HepG2 (cell line): Measurements from ENCODE around the gene DCPS. TPM values are rescaled to one million over a fixed set of nuclear protein-coding genes. Genes with fewer than 3 reads are reported as not detected.

Source experiments
- ELF4 ChIP-seq: sonication (generic); formaldehyde crosslinking; IDR thresholded peaks from 2 replicates; pipeline ENCODE4 v1.5.0; 2020; ENCODE audit warnings: missing genetic modification reagents, mild to moderate bottlenecking, moderate library complexity, borderline replicate concordance
- FOXP4 ChIP-seq: sonication (generic); formaldehyde crosslinking; IDR thresholded peaks from 2 replicates; pipeline ENCODE4 v1.4.0; 2020; ENCODE audit warnings: missing genetic modification reagents
- HNRNPLL ChIP-seq: fragments of 200-400 bp; formaldehyde crosslinking; IDR thresholded peaks from 2 replicates; pipeline ENCODE4 v1.6.1; 2017; ENCODE audit warnings: mild to moderate bottlenecking, low read depth, low read length; ENCODE audit not compliant: poor library complexity, severe bottlenecking
- KLF13 ChIP-seq: sonication (generic); formaldehyde crosslinking; IDR thresholded peaks from 2 replicates; pipeline ENCODE4 v1.4.0; 2020; ENCODE audit warnings: mild to moderate bottlenecking, missing genetic modification reagents
- MTERF4 ChIP-seq: sonication (generic); formaldehyde crosslinking; IDR thresholded peaks from 2 replicates; pipeline ENCODE4 v1.8.0; 2023; ENCODE audit warnings: mild to moderate bottlenecking, missing genetic modification reagents
- MXD4 ChIP-seq: IDR thresholded peaks from 2 replicates; pipeline ENCODE4 v1.6.1; 2016; ENCODE audit warnings: mild to moderate bottlenecking, missing biosample characterization, missing genetic modification reagents
- POLR2A ChIP-seq, 2 experiments: IDR thresholded peaks; 2 replicates each; pipeline ENCODE4 v1.6.1; 2011; ENCODE audit warnings: low read depth in 2 of 2, low read length in 2 of 2, mild to moderate bottlenecking in 1 of 2, moderate library complexity in 1 of 2; ENCODE audit not compliant: insufficient read depth in 1 of 2
- RBM22 ChIP-seq: fragments of 200-400 bp; formaldehyde crosslinking; optimal IDR thresholded peaks from 2 replicates; pipeline ENCODE3; 2017; ENCODE audit warnings: mild to moderate bottlenecking, low read length, moderate library complexity
- RNF219 ChIP-seq: sonication (generic); formaldehyde crosslinking; IDR thresholded peaks from 2 replicates; pipeline ENCODE4 v1.5.0; 2020; ENCODE audit warnings: mild to moderate bottlenecking, missing genetic modification reagents
- ZFAT ChIP-seq: sonication (generic); formaldehyde crosslinking; conservative IDR thresholded peaks from 2 replicates; pipeline ENCODE4 v1.8.1; 2023; ENCODE audit warnings: missing genetic modification reagents, inconsistent platforms
- ZKSCAN5 ChIP-seq: sonication (generic); formaldehyde crosslinking; IDR thresholded peaks from 2 replicates; pipeline ENCODE4 v1.5.1; 2020; ENCODE audit warnings: mild to moderate bottlenecking, missing genetic modification reagents
- ZNF512 ChIP-seq: sonication (generic); formaldehyde crosslinking; IDR thresholded peaks from 2 replicates; pipeline ENCODE4 v1.4.0; 2020; ENCODE audit warnings: mild to moderate bottlenecking, missing genetic modification reagents
- ZNF605 ChIP-seq: sonication (generic); formaldehyde crosslinking; IDR thresholded peaks from 2 replicates; pipeline ENCODE4 v1.8.0; 2022; ENCODE audit warnings: mild to moderate bottlenecking, missing genetic modification reagents
- ZNF614 ChIP-seq: IDR thresholded peaks from 2 replicates; pipeline ENCODE4 v1.6.1; 2018; ENCODE audit warnings: missing biosample characterization, missing genetic modification reagents, inconsistent platforms, borderline replicate concordance
- ZNF709 ChIP-seq: sonication (generic); formaldehyde crosslinking; IDR thresholded peaks from 2 replicates; pipeline ENCODE4 v1.5.0; 2020; ENCODE audit warnings: mild to moderate bottlenecking, missing genetic modification reagents
- ZSCAN20 ChIP-seq: sonication (generic); formaldehyde crosslinking; IDR thresholded peaks from 2 replicates; pipeline ENCODE4 v1.4.0; 2020; ENCODE audit warnings: missing genetic modification reagents, mild to moderate bottlenecking, borderline replicate concordance
- polyA plus RNA-seq, 8 experiments: library from polyadenylated mRNA; depleted of rRNA in 3 of 8; stranded (reverse) in 7 of 8; unstranded in 1 of 8; fragments of >200 nt; fragmentation: Illumina TruSeq in 4 of 8; extraction: Trizol in 4 of 8; gene quantifications; 2 replicates each; pipeline versions ENCODE4 v1.2.1 to v1.2.3, GENCODE V29; 2011 to 2016; ENCODE audit warnings: low read depth in 4 of 8, missing spikeins in 1 of 8, mixed read lengths in 1 of 8; ENCODE audit not compliant: insufficient read depth in 1 of 8
- total RNA-seq, 5 experiments: library from RNA; depleted of rRNA; stranded (reverse); fragments of >200 nt; fragmentation: Illumina TruSeq; extraction: Trizol; gene quantifications; 2 replicates each; pipeline ENCODE4 v1.2.3, GENCODE V29; 2016; ENCODE audit warnings: low read depth in 1 of 5
- TF ChIP-seq, protein P1 (sequence below): sonication (generic); formaldehyde crosslinking; IDR thresholded peaks from 2 replicates; pipeline ENCODE4 v1.9.0; 2022; ENCODE audit warnings: low read depth, missing genetic modification reagents
- TF ChIP-seq, protein P2 (sequence below): sonication (generic); formaldehyde crosslinking; IDR thresholded peaks from 2 replicates; pipeline ENCODE4 v1.5.1; 2020; ENCODE audit warnings: mild to moderate bottlenecking, moderate library complexity, missing genetic modification reagents

DCPS gene
- total and polyA plus RNA-seq, 2 of the 13 experiments (the other 11 are each of a cell fraction or from before 2014, with no cell fraction given): 21.9 to 22.5 TPM

GRCh38 chr11:126354631-126355323, 50.9 kb downstream of the DCPS start (continued):
- TF ChIP-seq RNF219 (CRISPR knock-in tag): no peak
- TF ChIP-seq, protein P1, sequence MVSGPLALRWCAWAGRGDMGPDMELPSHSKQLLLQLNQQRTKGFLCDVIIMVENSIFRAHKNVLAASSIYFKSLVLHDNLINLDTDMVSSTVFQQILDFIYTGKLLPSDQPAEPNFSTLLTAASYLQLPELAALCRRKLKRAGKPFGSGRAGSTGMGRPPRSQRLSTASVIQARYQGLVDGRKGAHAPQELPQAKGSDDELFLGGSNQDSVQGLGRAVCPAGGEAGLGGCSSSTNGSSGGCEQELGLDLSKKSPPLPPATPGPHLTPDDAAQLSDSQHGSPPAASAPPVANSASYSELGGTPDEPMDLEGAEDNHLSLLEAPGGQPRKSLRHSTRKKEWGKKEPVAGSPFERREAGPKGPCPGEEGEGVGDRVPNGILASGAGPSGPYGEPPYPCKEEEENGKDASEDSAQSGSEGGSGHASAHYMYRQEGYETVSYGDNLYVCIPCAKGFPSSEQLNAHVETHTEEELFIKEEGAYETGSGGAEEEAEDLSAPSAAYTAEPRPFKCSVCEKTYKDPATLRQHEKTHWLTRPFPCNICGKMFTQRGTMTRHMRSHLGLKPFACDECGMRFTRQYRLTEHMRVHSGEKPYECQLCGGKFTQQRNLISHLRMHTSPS: no peak
- TF ChIP-seq MTERF4 (CRISPR knock-in tag): 0 out of 2 replicates have a peak, but pooled peaks have one; percentile 51
- peak; percentile 47; the same call in 1 of the 2 replicates for TF ChIP-seq ZNF709
- TF ChIP-seq ELF4 (CRISPR knock-in tag): no peak
- TF ChIP-seq POLR2A (IDR thresholded peaks at IDR 0.05; ENCODE audit: insufficient read depth in 1 of 2, low read depth in 2 of 2, low read length in 2 of 2): no peak
- no peak for TF ChIP-seq ZNF614 (CRISPR knock-in tag)
- TF ChIP-seq KLF13 (CRISPR knock-in tag): 0 out of 2 replicates have a peak, but pooled peaks have one; percentile 34
- TF ChIP-seq ZNF605 (CRISPR knock-in tag): peak; percentile 50; the same call in 1 of the 2 replicates
- TF ChIP-seq ZKSCAN5 (CRISPR knock-in tag): no peak
- peak; percentile 18; the same call in 1 of the 2 replicates for TF ChIP-seq ZNF512 (CRISPR knock-in tag)
- TF ChIP-seq RBM22: no peak
- 0 out of 2 replicates have a peak, but pooled peaks have one; percentile 24 for TF ChIP-seq ZFAT
- TF ChIP-seq ZSCAN20 (CRISPR knock-in tag): no peak
- TF ChIP-seq FOXP4: no peak
- TF ChIP-seq, protein P2, sequence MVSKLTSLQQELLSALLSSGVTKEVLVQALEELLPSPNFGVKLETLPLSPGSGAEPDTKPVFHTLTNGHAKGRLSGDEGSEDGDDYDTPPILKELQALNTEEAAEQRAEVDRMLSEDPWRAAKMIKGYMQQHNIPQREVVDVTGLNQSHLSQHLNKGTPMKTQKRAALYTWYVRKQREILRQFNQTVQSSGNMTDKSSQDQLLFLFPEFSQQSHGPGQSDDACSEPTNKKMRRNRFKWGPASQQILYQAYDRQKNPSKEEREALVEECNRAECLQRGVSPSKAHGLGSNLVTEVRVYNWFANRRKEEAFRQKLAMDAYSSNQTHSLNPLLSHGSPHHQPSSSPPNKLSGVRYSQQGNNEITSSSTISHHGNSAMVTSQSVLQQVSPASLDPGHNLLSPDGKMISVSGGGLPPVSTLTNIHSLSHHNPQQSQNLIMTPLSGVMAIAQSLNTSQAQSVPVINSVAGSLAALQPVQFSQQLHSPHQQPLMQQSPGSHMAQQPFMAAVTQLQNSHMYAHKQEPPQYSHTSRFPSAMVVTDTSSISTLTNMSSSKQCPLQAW (CRISPR knock-in tag): 0 out of 2 replicates have a peak, but pooled peaks have one; percentile 43
- TF ChIP-seq MXD4 (CRISPR knock-in tag): no peak
- peak; percentile 22 for TF ChIP-seq HNRNPLL
